HG03159 (cell line): ENCODE measurements around the gene TRAPPC2B.

Experiments
- ATAC-seq: cut with Tn5 transposase; IDR thresholded peaks from one replicate; pipeline ENCODE4 v1.9.1; 2021; ENCODE audit warnings: mild to moderate bottlenecking, moderate library complexity; ENCODE audit not compliant: unreplicated experiment

Gene TRAPPC2B

GRCh38 chr19:57362997-57363687 lies at the start of gene TRAPPC2B, which contains the start of gene ZNF547:
Gene TRAPPC2B, plus strand, starts transcription at chr19:57363551. Its CDS starts 1,283 bp downstream, at chr19:57364834.
Gene ZNF547, plus strand, starts transcription at chr19:57363551. Its CDS starts 5,005 bp downstream, at chr19:57368556.
- ATAC-seq = peak; percentile 94

GRCh38 chr19:57314146-57314545 lies 49.2 kb upstream of the TRAPPC2B start:
- no peak for ATAC-seq

DNA sequence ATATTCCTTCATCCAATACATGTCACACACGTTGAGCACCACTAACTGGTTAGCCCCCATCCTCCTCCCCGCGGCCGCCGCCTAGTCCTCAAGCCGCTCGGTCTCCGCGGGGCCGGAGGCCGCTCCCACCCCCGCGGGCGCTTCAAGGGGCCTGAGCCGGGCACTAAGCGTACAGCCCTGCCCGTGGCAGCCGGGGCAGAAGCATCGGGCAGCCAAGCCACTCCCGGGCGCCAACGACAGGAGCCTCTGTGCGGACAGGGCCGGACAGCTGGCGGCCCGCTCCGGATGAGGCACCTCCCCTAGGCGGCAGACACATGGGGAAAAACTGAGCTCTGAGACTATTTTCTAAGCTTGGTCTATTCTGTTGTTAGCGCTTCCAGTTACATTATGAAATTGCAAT lies 45.8 kb upstream of the TRAPPC2B start:
- no peak for ATAC-seq

- ATAC-seq = no peak
Measured at GRCh38 chr19:57319869-57320179, 43.5 kb upstream of the TRAPPC2B start.

DNA sequence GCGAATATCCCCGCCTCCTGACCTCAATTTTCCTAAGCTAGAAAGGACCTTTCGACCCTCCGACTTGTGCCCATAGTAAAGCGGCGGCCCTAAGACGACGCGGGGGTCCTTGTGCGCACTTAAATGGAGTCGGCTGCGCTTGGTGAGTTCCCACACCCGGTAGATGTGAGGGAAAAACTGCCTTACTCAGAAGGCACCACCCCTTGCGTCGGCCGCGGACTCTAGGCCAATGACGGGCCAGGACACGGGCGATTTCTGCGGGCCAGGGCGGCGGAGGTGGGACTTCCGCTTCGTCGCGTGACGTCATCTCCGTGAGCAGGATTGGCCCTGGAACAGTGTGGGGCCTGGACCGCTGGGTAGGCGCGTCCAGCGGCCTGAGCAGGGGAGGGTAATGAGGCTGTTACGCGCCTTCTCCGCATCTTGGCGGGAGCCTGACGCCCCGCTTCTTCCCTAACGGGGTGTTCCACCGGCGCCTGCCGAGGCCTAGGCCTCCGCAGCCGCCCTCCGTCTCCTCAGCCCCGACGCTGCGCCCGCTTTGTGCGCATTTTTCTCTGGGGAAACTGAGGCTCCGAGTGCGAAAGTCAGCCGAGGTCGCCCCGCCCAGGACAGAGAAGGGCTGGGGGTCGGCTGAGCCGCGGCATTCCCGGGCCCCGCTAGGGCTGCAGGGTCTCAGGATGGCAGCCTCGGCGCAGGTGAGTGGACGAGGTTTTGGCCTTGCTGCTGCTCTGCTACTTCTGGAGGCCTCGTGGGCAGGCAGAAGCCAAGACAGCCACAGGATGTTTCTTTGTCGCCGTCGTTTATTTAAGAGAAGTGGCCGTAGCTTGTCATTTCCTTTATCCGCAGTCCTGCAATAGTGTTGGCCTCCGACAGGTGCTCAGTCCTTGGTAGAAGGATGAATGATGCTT lies 42.9 kb upstream of the TRAPPC2B start, which contains the start of gene ZNF543:
Gene ZNF543, plus strand, starts transcription at position 293 of the 905 bp plus-strand sequence. Its CDS starts 382 bp downstream, at position 675.
- ATAC-seq = peak; percentile 94

- ATAC-seq = no peak
Measured at GRCh38 chr19:57321116-57321515, 42.2 kb upstream of the TRAPPC2B start.

GRCh38 chr19:57321751-57322150 lies 41.6 kb upstream of the TRAPPC2B start:
- no peak for ATAC-seq

DNA sequence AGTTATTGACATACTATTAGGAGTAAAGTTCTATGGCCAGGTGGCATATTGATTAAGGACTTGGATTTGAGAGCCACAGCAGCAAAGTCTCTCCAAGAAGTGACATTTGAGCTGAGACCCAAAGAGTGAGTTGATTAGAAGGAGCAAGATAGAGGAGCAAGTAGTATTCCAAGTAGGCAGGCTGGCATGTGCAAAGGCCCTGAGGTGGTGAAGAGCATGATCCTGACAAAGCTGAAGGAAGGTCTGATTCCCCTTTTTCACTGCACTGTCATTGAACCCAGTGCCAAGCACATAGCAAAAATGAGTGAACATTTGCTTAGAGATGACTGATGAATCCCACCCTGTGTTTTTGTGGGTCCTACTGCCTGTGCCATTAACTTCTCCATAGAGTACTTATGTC lies 38.4 kb upstream of the TRAPPC2B start:
- no peak for ATAC-seq

DNA sequence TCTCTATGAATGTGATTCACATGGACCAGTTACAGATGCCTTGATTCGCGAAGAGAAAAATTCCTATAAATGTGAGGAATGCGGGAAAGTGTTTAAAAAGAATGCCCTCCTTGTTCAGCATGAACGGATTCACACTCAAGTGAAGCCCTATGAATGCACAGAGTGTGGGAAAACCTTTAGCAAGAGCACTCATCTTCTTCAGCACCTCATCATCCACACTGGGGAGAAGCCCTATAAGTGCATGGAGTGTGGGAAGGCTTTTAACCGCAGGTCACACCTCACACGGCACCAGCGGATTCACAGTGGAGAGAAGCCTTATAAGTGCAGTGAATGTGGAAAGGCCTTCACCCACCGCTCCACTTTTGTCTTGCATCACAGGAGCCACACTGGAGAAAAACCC lies 35.4 kb upstream of the TRAPPC2B start:
- ATAC-seq = no peak

DNA sequence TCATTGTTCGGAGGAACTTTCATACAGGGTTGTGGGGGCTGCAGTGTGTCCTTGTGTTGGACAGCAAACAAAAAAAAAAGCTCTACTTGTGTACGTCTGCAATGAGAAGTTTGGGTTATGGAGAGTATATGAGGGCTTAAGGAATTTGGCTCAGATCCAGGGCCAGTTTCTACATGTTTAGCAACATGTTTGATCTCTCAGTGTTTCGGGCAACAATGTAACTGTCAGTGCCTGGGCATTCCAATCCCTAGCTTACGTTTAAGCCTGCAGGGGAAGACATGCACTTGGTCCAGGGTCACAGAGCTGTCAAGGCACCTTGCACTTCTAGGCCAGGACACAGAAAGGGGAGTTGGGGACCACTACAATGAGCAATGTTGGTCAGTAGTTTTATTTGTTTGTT lies 29.2 kb upstream of the TRAPPC2B start:
- ATAC-seq = no peak

DNA sequence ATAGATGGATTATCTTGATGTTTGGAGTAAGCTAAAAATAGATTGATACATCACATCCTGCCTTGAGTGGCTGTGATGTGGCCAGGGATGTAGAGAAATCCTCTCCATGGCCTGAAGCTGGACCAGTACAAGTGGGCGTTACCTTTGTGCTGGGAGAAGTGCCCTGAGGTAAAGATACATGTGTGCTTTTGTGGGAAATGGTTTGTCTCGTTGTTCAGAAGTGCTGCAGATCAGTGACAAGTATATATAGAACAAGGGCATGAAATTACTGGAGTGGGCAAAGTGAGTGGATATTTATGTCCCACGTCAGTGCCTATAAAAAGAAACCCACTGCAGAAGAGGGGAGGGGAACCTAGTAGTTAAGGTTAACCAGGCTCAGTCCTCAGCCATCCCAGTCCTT lies 24.5 kb upstream of the TRAPPC2B start:
- no peak for ATAC-seq

- no peak for ATAC-seq
Measured at GRCh38 chr19:57342582-57342981, 20.8 kb upstream of the TRAPPC2B start.

- ATAC-seq = no peak
Measured at GRCh38 chr19:57348136-57348535, 15.2 kb upstream of the TRAPPC2B start.

GRCh38 chr19:57350877-57351805 lies 12.2 kb upstream of the TRAPPC2B start, which contains the start of gene ZNF304:
Gene ZNF304, plus strand, starts transcription at chr19:57351271. Its CDS starts 394 bp downstream, at chr19:57351665.
- ATAC-seq = peak; percentile 99

- no peak for ATAC-seq
Measured at GRCh38 chr19:57351867-57352266, 11.5 kb upstream of the TRAPPC2B start.

DNA sequence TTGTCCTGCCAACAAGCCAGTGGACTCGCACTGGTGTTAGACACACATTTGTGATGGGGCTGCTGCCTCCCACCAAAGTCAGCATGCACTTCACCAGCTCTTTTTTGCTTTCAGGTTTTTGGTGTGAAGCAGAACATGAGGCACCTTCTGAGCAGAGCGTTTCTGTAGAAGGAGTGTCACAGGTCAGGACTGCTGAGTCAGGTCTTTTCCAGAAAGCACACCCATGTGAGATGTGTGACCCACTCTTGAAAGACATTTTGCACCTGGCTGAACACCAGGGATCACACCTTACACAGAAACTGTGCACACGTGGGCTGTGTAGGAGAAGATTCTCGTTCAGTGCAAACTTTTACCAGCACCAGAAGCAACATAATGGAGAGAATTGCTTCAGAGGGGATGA lies 7.4 kb upstream of the TRAPPC2B start:
- ATAC-seq = no peak

DNA sequence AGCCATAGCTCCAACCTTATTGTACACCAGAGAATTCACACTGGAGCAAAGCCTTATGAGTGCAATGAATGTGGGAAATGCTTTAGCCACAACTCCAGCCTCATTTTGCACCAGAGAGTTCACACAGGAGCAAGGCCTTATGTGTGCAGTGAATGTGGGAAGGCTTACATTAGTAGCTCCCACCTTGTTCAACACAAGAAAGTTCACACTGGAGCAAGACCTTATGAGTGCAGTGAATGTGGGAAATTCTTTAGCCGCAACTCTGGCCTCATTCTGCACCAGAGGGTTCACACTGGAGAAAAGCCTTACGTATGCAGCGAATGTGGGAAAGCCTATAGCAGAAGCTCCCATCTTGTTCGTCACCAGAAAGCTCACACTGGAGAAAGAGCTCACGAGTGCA lies 5.9 kb upstream of the TRAPPC2B start:
- ATAC-seq = no peak

DNA sequence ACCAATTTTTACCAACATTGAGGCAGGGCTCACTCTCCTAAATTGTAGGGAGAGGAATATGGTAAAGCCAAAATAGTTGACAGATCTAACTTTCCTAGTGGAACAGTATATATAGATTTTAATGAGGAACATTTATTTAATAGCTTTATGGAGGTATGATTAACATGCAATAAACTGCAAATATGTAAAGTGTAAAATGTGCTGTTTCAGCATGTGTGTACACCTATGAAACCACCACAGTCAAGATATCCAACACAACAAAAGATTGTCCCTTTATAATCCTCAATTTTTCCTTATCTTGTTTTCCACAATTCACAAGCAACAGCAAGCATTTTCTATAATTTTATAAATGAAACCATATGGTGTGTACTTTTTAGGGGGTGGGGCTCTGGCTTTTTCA lies 4.1 kb upstream of the TRAPPC2B start:
- no peak for ATAC-seq

- no peak for ATAC-seq
Measured at GRCh38 chr19:57362419-57362818, 932 bp upstream of the TRAPPC2B start.

- ATAC-seq = no peak
Measured at GRCh38 chr19:57363688-57364181, 384 bp downstream of the TRAPPC2B start.

GRCh38 chr19:57366776-57367175 lies 3.4 kb downstream of the TRAPPC2B start:
- ATAC-seq = no peak
